SU-DHL-6 (cell line): Measurements from ENCODE around the gene CUZD1.

ENCODE experiments used
- EZH2phosphoT487 ChIP-seq: fragments of 200-600 bp; sonication (generic), shearing (Covaris generic); conservative IDR thresholded peaks from 2 replicates; pipeline ENCODE4 v1.6.1; 2018; ENCODE audit warnings: mild to moderate bottlenecking, antibody characterized with exemption, low read length, moderate library complexity, mixed read lengths
- TF ChIP-seq, protein P1 (sequence below): fragments of 200-600 bp; sonication (generic); IDR thresholded peaks from one replicate; pipeline ENCODE4 v1.5.1; 2017; ENCODE audit warnings: antibody characterized with exemption, mild to moderate bottlenecking, low read length, moderate library complexity; ENCODE audit not compliant: insufficient read depth, poor library complexity, severe bottlenecking

DNA sequence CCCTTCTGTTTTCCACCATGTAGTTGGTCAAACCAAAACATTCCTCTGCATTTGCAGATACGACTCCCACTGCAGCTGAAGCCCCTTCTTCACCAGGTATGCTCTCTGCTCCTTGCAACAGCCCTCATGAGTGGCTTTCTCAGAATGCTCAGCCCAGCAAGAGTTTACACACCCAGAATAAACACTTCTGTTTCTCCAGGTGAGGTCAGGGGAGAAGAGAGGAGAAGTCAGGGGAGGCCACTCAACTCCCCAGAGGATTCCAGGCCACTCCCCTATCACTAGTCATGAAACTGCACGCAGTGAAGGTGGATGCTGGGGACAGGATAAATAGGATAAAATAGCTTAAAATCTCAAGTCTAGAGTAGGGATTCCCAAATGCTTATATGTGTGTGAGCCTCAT, 31.2 kb downstream of the CUZD1 start:
- TF ChIP-seq, protein P1, sequence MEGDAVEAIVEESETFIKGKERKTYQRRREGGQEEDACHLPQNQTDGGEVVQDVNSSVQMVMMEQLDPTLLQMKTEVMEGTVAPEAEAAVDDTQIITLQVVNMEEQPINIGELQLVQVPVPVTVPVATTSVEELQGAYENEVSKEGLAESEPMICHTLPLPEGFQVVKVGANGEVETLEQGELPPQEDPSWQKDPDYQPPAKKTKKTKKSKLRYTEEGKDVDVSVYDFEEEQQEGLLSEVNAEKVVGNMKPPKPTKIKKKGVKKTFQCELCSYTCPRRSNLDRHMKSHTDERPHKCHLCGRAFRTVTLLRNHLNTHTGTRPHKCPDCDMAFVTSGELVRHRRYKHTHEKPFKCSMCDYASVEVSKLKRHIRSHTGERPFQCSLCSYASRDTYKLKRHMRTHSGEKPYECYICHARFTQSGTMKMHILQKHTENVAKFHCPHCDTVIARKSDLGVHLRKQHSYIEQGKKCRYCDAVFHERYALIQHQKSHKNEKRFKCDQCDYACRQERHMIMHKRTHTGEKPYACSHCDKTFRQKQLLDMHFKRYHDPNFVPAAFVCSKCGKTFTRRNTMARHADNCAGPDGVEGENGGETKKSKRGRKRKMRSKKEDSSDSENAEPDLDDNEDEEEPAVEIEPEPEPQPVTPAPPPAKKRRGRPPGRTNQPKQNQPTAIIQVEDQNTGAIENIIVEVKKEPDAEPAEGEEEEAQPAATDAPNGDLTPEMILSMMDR = no peak
- TF ChIP-seq EZH2phosphoT487 = no peak
